ENCODE data around the gene PTCH2. TPM values are rescaled to one million over a fixed set of nuclear protein-coding genes. Genes with fewer than 3 reads are reported as not detected.

Gene PTCH2
- total RNA-seq, 4 donors from 2014 or later, result 0.27 to 2.5 (median 0.79) TPM

DNA sequence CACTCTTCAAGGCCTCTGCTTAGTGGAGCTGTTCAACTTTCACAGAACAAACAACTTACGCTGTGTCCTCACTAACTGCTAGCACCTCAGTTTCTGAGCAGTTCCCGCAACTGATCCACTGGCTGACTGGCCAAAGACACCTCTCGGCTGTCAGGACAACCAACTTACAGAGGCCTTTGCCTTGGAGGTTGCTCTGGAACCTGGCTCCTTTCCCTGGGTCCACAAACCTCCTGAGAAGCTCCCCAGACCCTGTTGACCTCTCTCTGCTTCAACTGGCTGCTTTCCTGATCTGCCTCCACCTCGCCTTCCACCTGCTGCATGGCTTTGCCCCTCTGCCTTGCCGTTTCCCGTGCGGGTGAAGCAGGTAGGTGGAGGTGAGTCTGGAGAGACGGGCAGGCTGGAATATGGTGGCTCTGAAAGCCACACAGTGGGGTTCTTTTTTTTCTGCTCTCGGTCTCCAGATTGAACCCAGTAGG is 21.8 kb downstream of the PTCH2 start:
- peaks cover 0 to 10% (median 2%) of the 10 kb centered on the region in 4 donors for H3K4me1 ChIP-seq
- no peak for TF ChIP-seq CTCF (IDR thresholded peaks at IDR 0.05)
- TF ChIP-seq POLR2A (IDR thresholded peaks at IDR 0.05), result no peak
- DNase-seq, result peak in 1 of 3 donors; percentile 37
- H3K4me3 ChIP-seq, result no peak overlapping the region
- H3K27me3 ChIP-seq, result no peaks in the 10 kb centered on the region
- no peaks in the 10 kb centered on the region for H3K9me3 ChIP-seq
- peak overlapping the region in 1 of 4 donors; percentile 87 for H3K27ac ChIP-seq
- no peaks in the 10 kb centered on the region for H3K36me3 ChIP-seq

DNA sequence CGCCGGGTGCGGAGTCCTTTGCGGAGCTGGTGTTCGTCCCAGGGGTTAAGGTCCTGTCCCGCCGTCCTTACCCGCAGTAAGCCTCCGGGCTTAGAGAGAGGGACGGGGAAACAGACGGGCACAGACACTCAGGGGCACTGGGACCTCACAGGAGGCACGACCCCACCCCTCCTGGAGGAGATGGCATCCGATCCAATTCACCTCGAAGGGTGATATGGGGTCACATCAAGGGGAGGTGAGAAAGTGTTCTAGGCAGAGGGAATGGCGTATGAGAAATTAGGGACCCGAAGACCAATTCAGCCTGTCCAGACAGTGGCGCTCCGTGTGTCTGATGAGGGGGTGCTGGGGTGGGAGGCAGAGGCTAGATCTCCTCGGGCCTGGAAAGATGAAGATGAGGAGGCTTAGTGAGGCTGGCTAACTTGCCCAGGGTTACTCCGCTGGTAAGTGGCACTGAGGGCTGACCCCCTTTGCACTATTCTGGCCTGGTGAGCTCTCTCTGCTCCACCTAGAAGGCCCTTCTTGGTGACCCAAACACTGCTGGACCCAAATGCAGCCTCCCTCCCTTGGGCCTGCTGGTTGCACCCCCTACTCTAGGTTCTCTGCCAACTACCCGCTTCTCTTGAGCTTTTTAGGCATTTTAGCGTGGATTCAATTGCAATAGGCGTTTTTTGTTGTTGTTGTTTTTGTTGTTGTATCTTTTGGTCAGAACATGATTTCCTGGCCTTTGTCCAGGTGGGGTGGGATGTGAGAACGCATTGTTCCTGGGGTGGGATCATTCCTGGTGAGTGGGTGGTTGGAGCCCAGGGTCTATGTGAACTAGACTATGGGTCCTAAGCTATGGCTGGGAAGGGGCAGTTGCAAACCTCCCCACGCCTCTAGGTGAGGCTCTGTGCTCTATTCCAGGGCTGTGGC is 22.5 kb downstream of the PTCH2 start:
- Histone ChIP-seq H3K9me3 (no peaks in the 10 kb centered on the region), H3K4me1 (peaks cover 0 to 10% (median 2%) of the 10 kb centered on the region in 4 donors), H3K4me3 (peak overlapping the region; percentile 45 to 59 (median 50)), H3K27ac (peak overlapping the region; percentile 85 to 95 (median 88)), H3K36me3 (no peaks in the 10 kb centered on the region), H3K27me3 (no peaks in the 10 kb centered on the region)
- peak in 1 of 6 experiments; percentile 13 for TF ChIP-seq CTCF (IDR thresholded peaks at IDR 0.05)
- no peak for TF ChIP-seq POLR2A (IDR thresholded peaks at IDR 0.05)
- DNase-seq, result peak in 1 of 3 donors; percentile 39

GRCh38 chr1:44819608-44820327 is 23.3 kb downstream of the PTCH2 start:
- no peaks in the 10 kb centered on the region for H3K27me3 ChIP-seq
- no peaks in the 10 kb centered on the region for H3K9me3 ChIP-seq
- no peaks in the 10 kb centered on the region for H3K36me3 ChIP-seq
- H3K4me1 ChIP-seq, result peaks cover 0 to 10% (median 2%) of the 10 kb centered on the region in 4 donors
- H3K27ac ChIP-seq, result peak overlapping the region; percentile 85 to 95 (median 88)
- TF ChIP-seq POLR2A (IDR thresholded peaks at IDR 0.05), result peak; percentile 95 to 99
- peak in 3 of 6 experiments; percentile 19 to 44 (median 23) for TF ChIP-seq CTCF (IDR thresholded peaks at IDR 0.05)
- H3K4me3 ChIP-seq, result peak overlapping the region; percentile 45 to 59 (median 50)
- peak; percentile 85 to 94 (median 90) for DNase-seq

- Histone ChIP-seq H3K27me3 (no peaks in the 10 kb centered on the region), H3K36me3 (no peaks in the 10 kb centered on the region), H3K4me1 (peaks cover 0 to 10% (median 2%) of the 10 kb centered on the region in 4 donors), H3K4me3 (peak overlapping the region; percentile 45 to 59 (median 50)), H3K27ac (peak overlapping the region; percentile 85 to 95 (median 88)), H3K9me3 (no peaks in the 10 kb centered on the region)
- TF ChIP-seq CTCF (IDR thresholded peaks at IDR 0.05) (no peak), POLR2A (IDR thresholded peaks at IDR 0.05) (no peak)
- peak in 1 of 3 donors; percentile 28 for DNase-seq
These were observed 23.9 kb downstream of the PTCH2 start for GRCh38 chr1:44819196-44819607.

DNA sequence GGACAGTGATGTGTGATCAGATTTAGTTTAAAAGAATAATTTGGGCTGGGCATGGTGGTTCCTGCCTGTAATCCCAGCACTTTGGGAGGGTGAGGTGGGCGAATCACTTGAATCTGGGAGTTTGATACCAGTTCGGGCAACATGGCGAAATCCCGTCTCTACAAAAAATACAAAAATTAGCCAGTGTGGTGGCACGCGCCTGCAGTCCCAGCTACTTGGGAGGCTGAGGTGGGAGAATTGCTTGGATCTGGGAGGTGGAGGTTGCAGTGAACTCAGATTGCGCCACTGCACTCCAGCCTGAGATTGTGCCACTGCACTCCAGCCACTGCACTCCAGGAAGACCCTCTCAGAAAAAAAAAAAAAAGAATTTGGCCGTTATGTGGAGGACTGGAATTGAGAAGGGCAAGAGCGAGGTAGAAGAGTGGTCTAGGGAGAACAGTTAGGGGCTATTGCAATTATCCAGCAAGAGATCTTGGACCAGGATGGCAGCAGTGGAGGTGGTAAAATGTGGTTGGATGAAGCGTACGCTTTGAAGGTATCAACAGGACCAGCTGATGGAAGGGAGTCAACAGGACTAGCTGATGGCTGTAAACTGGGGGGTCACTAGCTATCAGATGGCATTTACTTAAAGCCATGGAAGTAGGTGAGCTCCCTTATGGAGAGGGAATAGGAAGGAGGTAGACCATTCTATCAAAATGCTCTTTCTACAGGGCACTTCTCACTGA is 25.1 kb downstream of the PTCH2 start:
- Histone ChIP-seq H3K27ac (no peak overlapping the region), H3K36me3 (no peaks in the 10 kb centered on the region), H3K4me1 (peaks cover 0 to 17% (median 4%) of the 10 kb centered on the region in 4 donors), H3K4me3 (no peak overlapping the region), H3K9me3 (no peaks in the 10 kb centered on the region), H3K27me3 (no peaks in the 10 kb centered on the region)
- no peak for TF ChIP-seq CTCF (IDR thresholded peaks at IDR 0.05)
- no peak for TF ChIP-seq POLR2A (IDR thresholded peaks at IDR 0.05)
- peak in 2 of 3 donors; percentile 12 to 40 for DNase-seq

Measured in Peyer's patch (tissue), 4 donors.